Spleen (tissue), 7 donors: Measurements from ENCODE around the gene SAMD3.
"Not testable (repeated sequence)": the region's sequence is repeated elsewhere in the genome, so short reads cannot be mapped to it uniquely, and the experiment has no call there.

Experiments used
- POLR2A ChIP-seq, 3 donors: fragments of 450-650 bp; IDR thresholded peaks; one replicate each; pipeline ENCODE4 v1.5.1; 2017; ENCODE audit warnings: antibody characterized with exemption in 3 of 3, mild to moderate bottlenecking in 1 of 3
- TF ChIP-seq, protein P1 (sequence below), 11 experiments: fragments of 200-600 bp in 7 of 11; fragments of 450-650 bp in 4 of 11; sonication (generic) in 4 of 11; IDR thresholded peaks in 8 of 11; conservative IDR thresholded peaks in 3 of 11; 1 replicate in 7 of 11; 2 replicates in 4 of 11; pipeline versions ENCODE4 v1.4.0 to v1.8.0; 2016 to 2021; ENCODE audit warnings: antibody characterized with exemption in 11 of 11, inconsistent platforms in 4 of 11, mild to moderate bottlenecking in 1 of 11
- donor health status: DM: no; HTN: no; CAD: no; lungs with moderate emphysema.
- donor health status: DM: no; HTN: no; CAD: no.
- donor health status: DM: no; HTN: no; CAD: no.

DNA sequence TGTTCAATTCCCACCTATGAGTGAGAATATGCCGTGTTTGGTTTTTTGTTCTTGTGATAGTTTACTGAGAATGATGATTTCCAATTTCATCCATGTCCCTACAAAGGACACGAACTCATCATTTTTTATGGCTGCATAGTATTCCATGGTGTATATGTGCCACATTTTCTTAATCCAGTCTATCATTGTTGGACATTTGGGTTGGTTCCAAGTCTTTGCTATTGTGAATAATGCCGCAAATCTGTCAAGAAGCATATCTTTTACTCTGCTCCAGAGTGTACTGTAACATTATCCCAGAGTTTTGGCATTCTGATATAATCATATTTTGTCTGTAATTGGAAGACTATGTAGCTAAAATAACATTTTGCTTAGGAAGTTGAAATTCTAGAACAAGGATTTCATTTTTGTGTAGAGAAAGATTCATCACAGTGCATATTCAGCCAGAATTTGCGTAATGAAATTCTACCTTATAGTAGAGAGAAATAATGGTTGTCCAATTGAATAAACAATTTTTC is 105.5 kb downstream of the SAMD3 start:
- not testable (repeated sequence) for TF ChIP-seq POLR2A (IDR thresholded peaks at IDR 0.05)
- TF ChIP-seq, protein P1, sequence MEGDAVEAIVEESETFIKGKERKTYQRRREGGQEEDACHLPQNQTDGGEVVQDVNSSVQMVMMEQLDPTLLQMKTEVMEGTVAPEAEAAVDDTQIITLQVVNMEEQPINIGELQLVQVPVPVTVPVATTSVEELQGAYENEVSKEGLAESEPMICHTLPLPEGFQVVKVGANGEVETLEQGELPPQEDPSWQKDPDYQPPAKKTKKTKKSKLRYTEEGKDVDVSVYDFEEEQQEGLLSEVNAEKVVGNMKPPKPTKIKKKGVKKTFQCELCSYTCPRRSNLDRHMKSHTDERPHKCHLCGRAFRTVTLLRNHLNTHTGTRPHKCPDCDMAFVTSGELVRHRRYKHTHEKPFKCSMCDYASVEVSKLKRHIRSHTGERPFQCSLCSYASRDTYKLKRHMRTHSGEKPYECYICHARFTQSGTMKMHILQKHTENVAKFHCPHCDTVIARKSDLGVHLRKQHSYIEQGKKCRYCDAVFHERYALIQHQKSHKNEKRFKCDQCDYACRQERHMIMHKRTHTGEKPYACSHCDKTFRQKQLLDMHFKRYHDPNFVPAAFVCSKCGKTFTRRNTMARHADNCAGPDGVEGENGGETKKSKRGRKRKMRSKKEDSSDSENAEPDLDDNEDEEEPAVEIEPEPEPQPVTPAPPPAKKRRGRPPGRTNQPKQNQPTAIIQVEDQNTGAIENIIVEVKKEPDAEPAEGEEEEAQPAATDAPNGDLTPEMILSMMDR (IDR thresholded peaks at IDR 0.05 in 8 of 11, conservative IDR thresholded peaks at IDR 0.05 in 3 of 11): not testable (repeated sequence)
